ENCODE measurements around the gene CDH12.
"Not testable (repeated sequence)": the region's sequence is repeated elsewhere in the genome, so short reads cannot be mapped to it uniquely, and the experiment has no call there.

CDH12 gene

GRCh38 chr5:22151801-22152200 is 701.3 kb downstream of the CDH12 start:
- DNase-seq (ENCODE audit: low read depth) = not testable (repeated sequence)

GRCh38 chr5:22140418-22140817 is 712.7 kb downstream of the CDH12 start:
- DNase-seq (ENCODE audit: low read depth) = not testable (repeated sequence)

- not testable (repeated sequence) for DNase-seq (ENCODE audit: low read depth)
Measured at GRCh38 chr5:22139662-22140300, 713.4 kb downstream of the CDH12 start.

GRCh38 chr5:22111320-22111719 is 741.8 kb downstream of the CDH12 start:
- no peak for DNase-seq (ENCODE audit: low read depth)

- no peak for DNase-seq (ENCODE audit: low read depth)
Measured at GRCh38 chr5:22109315-22109714, 743.8 kb downstream of the CDH12 start.

- no peak for DNase-seq (ENCODE audit: low read depth)
Measured at GRCh38 chr5:22108545-22108944, 744.6 kb downstream of the CDH12 start.

GRCh38 chr5:22102823-22103359 is 750.3 kb downstream of the CDH12 start:
- no peak for DNase-seq (ENCODE audit: low read depth)

- no peak for DNase-seq (ENCODE audit: low read depth)
Measured at GRCh38 chr5:22088517-22088916, 764.6 kb downstream of the CDH12 start.

- no peak for DNase-seq (ENCODE audit: low read depth)
Measured at GRCh38 chr5:22079566-22079965, 773.6 kb downstream of the CDH12 start.

- no peak for DNase-seq (ENCODE audit: low read depth)
Measured at GRCh38 chr5:22079002-22079401, 774.1 kb downstream of the CDH12 start.

GRCh38 chr5:22076586-22076985 is 776.6 kb downstream of the CDH12 start:
- no peak for DNase-seq (ENCODE audit: low read depth)

GRCh38 chr5:22070186-22070728 is 782.9 kb downstream of the CDH12 start:
- DNase-seq (ENCODE audit: low read depth) = no peak

GRCh38 chr5:22063717-22064116 is 789.4 kb downstream of the CDH12 start:
- no peak for DNase-seq (ENCODE audit: low read depth)

- no peak for DNase-seq (ENCODE audit: low read depth)
Measured at GRCh38 chr5:22058620-22059019, 794.5 kb downstream of the CDH12 start.

- DNase-seq (ENCODE audit: low read depth) = no peak
Measured at GRCh38 chr5:22057012-22057411, 796.1 kb downstream of the CDH12 start.

GRCh38 chr5:22056601-22057000 is 796.5 kb downstream of the CDH12 start:
- DNase-seq (ENCODE audit: low read depth) = no peak

GRCh38 chr5:22053195-22053594 is 799.9 kb downstream of the CDH12 start:
- DNase-seq (ENCODE audit: low read depth) = no peak

- DNase-seq (ENCODE audit: low read depth) = no peak
Measured at GRCh38 chr5:22051881-22052280, 801.3 kb downstream of the CDH12 start.

- DNase-seq (ENCODE audit: low read depth) = no peak
Measured at GRCh38 chr5:22050931-22051330, 802.2 kb downstream of the CDH12 start.

GRCh38 chr5:22044229-22044628 is 808.9 kb downstream of the CDH12 start:
- DNase-seq (ENCODE audit: low read depth) = no peak

GRCh38 chr5:22036061-22036460 is 817.1 kb downstream of the CDH12 start:
- DNase-seq (ENCODE audit: low read depth) = no peak

GRCh38 chr5:22033066-22033465 is 820.1 kb downstream of the CDH12 start:
- DNase-seq (ENCODE audit: low read depth) = no peak

GRCh38 chr5:22023784-22024183 is 829.4 kb downstream of the CDH12 start:
- no peak for DNase-seq (ENCODE audit: low read depth)

- not testable (repeated sequence) for DNase-seq (ENCODE audit: low read depth)
Measured at GRCh38 chr5:22012893-22013292, 840.3 kb downstream of the CDH12 start.
